Body of pancreas (tissue), 4 donors: ENCODE data around the gene PHC2.

Experiments
- CTCF ChIP-seq, 7 experiments: fragments of 450-650 bp in 4 of 7; fragments of 200-600 bp in 3 of 7; sonication (generic) in 3 of 7; IDR thresholded peaks; one replicate each; pipeline ENCODE4 v1.5.1; 2016 to 2019; ENCODE audit warnings: antibody characterized with exemption in 7 of 7
- POLR2A ChIP-seq, 3 donors: fragments of 450-650 bp; IDR thresholded peaks; one replicate each; pipeline ENCODE4 v1.6.1; 2016; ENCODE audit warnings: antibody characterized with exemption in 3 of 3, mild to moderate bottlenecking in 2 of 3

DNA sequence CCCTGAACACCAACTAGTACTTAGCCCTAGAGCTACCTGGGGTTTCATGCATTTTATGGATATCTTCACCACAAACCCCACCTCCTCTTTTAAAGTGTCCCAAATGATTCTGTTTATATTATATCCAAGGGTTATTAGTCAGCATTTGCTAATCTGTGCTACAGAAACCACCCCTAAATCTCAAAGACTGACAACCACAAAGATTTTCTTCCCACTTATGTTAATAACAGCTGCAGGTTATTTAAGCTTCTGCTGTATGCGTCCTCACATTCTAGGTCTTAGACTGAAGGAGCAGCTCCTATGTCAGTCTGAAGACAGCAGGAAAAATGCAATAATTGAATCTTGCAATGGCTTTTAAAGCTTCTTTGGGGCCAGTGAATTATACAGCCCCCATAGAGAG lies 11.2 kb upstream of the PHC2 start:
- TF ChIP-seq CTCF (IDR thresholded peaks at IDR 0.05) (no peak), POLR2A (IDR thresholded peaks at IDR 0.05) (no peak)
